ENCODE data around the gene CLASP1.

Gene CLASP1

DNA sequence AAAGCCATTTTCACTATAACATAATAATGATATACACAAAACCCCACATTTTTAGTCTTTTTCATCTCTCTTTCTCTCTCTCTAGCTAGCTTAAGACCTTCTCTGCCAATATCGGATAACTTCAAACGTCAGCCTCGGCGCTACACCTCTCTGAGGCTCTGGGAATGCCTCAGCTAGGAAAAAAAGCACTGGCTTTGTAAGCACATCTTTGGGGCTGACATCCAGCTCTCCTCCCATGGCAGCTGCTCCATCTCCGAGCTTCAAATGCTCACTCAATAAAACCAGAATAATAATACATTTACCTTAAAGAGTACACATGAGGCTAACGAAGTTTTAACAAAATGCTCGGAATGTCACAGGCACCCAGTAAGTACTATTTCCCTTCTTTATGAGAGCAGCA is 107.8 kb downstream of the CLASP1 start:
- no peak for DNase-seq (ENCODE audit: low spot score)

GRCh38 chr2:121539750-121540469 is 109.4 kb downstream of the CLASP1 start:
- no peak for DNase-seq (ENCODE audit: low spot score)

- no peak for DNase-seq (ENCODE audit: low spot score)
These were observed 112.3 kb downstream of the CLASP1 start for GRCh38 chr2:121536850-121537557.

GRCh38 chr2:121536347-121536746 is 112.9 kb downstream of the CLASP1 start:
- DNase-seq (ENCODE audit: low spot score), result no peak

- no peak for DNase-seq (ENCODE audit: low spot score)
These were observed 115.3 kb downstream of the CLASP1 start for GRCh38 chr2:121534007-121534406.

DNA sequence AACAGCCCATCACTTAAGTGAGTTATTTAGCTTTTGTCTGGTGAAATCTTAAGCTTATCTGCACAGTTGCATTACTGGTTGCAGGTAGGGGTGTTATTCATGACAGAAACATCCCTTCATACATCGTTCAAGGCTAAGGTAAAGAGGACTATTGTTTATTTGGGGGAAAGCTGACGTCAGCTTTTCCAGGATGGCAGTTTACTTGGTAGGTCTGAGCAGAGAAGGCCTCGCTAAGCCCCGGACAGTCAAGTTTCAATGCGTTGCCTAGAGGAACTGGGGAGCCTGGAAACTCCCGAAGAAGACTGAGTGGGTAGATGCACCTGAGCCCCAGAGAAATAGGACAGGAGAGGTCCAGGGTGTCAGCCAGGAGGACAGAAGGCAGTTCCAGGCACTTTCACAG is 116.4 kb downstream of the CLASP1 start:
- DNase-seq (ENCODE audit: low spot score), result no peak

DNA sequence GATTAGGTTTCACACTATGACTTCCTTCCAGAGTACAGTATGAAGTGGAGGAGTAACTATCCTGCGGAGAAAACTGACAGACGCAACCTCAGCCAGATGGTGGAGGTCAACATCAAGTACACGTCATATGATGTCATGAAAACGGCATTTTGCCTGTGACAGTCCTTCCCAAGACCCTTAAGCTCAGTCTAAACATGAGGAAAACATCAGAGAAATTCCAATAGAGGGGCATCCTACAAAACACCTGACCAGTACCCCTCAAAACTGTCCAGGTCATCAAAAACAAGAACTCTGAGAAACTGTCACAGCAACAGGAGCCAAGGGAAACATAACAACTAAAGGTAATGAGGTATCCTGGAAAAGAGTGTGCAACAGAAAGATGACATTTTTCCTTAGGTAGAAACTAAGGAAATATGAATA is 116.9 kb downstream of the CLASP1 start:
- no peak for DNase-seq (ENCODE audit: low spot score)

- DNase-seq (ENCODE audit: low spot score), result peak; percentile 57
These were observed 119.0 kb downstream of the CLASP1 start for GRCh38 chr2:121530212-121530705.

GRCh38 chr2:121529439-121530211 is 119.6 kb downstream of the CLASP1 start:
- peak; percentile 22 for DNase-seq (ENCODE audit: low spot score)

- no peak for DNase-seq (ENCODE audit: low spot score)
These were observed 122.1 kb downstream of the CLASP1 start for GRCh38 chr2:121527009-121527682.

DNA sequence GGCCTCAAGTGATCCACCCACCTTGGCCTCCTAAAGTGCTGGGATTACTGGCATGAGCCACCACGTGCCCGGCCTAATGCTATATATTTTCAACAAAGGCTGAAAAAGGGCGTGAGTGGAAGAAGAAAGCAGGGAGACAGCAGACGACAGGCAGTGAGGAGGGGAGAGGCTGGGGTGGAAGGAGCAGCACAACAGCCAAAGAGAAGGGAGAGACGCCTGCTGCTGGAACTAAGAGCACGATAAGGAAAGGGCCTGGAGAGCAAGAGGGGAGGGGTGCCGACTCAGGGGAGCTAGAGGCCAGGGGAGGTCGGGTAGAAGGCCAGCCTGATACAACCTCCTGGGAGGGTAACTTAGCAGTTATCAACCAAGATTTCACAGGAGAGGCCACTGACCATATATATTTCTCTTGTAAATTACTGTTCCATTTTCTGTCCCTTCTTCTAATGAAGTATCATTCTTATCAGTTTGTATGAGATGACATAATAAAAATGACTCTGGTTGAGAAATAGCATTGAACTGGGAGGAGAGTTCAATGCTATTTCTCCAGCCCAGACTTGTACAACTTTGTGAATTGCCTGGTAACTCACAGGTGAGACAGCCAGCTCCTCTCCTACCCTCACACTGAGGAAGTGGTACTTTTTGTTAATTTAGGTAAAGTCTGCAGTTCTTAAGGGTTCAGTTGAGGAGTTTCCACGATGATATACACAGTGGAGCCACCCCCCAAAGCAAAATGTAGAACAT is 124.4 kb downstream of the CLASP1 start:
- DNase-seq (ENCODE audit: low spot score), result no peak

DNA sequence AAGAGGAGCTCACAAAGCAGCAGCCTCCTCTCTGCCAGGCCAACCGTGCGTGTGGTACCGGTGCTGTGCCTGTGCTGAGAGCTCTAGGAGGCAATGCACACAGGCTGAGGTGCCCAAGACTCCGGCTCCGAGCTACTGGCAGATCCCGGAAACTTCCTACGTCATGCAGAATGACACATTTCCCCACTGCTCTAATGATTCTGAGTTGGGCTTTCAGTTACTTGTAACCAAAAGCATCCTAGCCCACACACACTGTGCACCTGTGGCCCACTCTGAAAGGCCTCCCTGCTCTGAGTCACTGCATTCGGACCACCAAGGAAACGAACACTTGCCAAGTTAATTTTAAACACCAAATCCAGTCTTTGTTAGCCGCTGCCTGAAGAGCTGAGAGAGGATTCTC is 127.9 kb downstream of the CLASP1 start:
- DNase-seq (ENCODE audit: low spot score), result no peak

DNA sequence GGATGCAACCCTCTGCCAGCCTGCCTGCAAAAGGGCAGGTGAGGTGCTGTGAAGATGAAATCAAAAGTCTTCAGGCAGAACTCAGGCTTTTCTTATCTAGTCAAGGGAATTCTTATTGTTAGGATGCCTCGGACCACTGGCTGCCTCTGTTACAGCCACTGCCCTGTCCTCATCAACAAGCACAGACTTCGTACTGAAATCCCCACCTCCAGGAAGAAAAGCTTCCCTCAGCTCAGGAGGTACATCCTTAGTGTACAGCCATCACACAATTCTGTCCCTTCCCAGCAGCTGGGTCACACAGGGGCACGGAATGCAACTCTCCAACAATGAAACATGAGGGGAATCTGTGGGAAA is 128.6 kb downstream of the CLASP1 start:
- no peak for DNase-seq (ENCODE audit: low spot score)

GRCh38 chr2:121519732-121520640 is 129.3 kb downstream of the CLASP1 start:
- DNase-seq (ENCODE audit: low spot score), result no peak

- no peak for DNase-seq (ENCODE audit: low spot score)
These were observed 130.1 kb downstream of the CLASP1 start for GRCh38 chr2:121519153-121519552.

GRCh38 chr2:121513597-121514333 is 135.5 kb downstream of the CLASP1 start:
- DNase-seq (ENCODE audit: low spot score), result no peak

DNA sequence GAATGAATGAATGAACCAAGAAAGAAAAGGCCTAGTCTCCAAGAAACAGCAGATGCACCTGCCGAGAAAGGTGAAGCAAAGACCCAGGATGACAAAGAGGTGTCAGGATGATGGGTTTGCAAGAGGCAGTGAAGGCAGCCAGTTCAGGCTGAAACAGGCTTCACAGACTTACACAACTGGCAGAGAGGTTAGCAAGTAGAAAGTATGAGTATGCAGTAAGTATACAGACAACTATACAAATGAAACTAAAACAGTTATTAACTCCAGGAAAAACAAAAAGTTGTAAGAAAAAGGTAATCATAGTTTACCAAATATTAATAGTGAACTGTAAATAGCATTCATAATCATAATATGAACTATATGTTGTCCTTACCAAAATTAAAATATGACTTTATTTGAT is 138.4 kb downstream of the CLASP1 start:
- DNase-seq (ENCODE audit: low spot score), result no peak

GRCh38 chr2:121506621-121507020 is 142.6 kb downstream of the CLASP1 start:
- DNase-seq (ENCODE audit: low spot score), result no peak

DNA sequence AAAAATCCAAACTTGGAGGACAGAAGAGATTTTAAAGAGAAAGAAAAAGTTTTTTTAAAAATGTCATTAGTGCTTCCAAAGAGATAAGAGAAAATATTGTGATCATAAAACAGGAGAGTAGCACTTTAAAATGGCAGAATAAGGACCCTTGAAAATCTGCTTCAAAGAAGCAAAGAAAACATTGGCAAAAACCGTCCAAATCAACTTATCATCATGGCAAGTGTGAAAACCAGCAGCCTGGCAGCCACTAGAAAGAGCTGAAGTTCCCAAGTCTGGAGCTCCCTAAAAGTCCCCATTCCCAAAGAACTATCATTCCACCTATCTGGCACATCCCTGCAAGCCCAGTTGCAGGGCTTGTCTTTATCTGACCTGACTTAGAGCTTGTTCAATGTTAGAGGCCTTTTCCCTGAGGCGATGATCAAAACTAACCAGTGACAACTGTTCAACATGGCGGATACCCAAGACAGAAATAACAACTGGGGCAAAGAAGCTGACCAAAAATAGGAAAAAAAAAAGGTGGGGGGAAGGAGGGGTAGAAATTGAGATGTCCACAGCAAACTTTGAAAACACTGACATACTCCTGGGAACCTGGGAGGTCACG is 143.2 kb downstream of the CLASP1 start:
- DNase-seq (ENCODE audit: low spot score), result no peak
